GM19438 (cell line): ENCODE data around the gene NCOR2.
A peak's percentile ranks its signal among the peaks of the same experiment; 100 is the strongest.

ENCODE experiments used
- ATAC-seq: cut with Tn5 transposase; IDR thresholded peaks from one replicate; pipeline ENCODE4 v1.9.1; 2021; ENCODE audit warnings: low read depth; ENCODE audit not compliant: unreplicated experiment

Gene NCOR2

GRCh38 chr12:124578445-124578844, 11.0 kb upstream of the NCOR2 start:
- no peak for ATAC-seq

GRCh38 chr12:124577986-124578385, 10.6 kb upstream of the NCOR2 start:
- ATAC-seq, result no peak

- ATAC-seq, result no peak
These were observed 10.0 kb upstream of the NCOR2 start for GRCh38 chr12:124577374-124577773.

DNA sequence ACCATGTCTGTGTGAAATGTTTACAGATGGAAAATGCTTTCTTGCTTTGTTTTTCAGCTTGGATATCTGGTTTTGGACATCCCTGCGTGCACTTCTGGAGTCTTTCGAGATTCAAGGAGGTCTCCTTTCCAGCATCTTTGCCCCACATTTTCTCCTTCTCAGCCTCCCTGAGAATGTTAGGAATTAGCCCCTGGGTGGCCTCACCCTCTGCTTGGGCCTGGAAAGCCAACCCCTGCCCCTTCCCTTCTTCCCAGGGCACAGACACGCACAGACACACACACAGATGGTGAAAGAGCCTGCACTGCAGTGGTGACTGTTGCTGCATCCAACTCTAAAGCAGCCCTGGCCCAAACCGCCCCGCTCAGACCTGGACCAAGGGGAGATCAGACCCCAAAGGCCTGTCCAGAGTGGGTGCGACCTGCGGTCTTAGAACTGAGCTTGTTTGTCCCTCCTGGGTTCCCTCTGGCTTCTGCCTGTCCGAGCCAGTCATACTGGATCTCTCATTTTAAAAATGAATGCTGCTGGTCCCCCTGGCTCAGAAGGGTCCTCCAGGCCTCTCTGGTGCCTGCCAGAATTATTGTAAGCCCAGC, 8.7 kb upstream of the NCOR2 start:
- ATAC-seq, result no peak

- ATAC-seq, result no peak
These were observed 6.7 kb upstream of the NCOR2 start for GRCh38 chr12:124573839-124574786.

GRCh38 chr12:124571556-124571955, 4.1 kb upstream of the NCOR2 start:
- ATAC-seq, result no peak

- no peak for ATAC-seq
These were observed 3.4 kb upstream of the NCOR2 start for GRCh38 chr12:124570810-124571209.

- no peak for ATAC-seq
These were observed 2.1 kb upstream of the NCOR2 start for GRCh38 chr12:124569375-124570148.

DNA sequence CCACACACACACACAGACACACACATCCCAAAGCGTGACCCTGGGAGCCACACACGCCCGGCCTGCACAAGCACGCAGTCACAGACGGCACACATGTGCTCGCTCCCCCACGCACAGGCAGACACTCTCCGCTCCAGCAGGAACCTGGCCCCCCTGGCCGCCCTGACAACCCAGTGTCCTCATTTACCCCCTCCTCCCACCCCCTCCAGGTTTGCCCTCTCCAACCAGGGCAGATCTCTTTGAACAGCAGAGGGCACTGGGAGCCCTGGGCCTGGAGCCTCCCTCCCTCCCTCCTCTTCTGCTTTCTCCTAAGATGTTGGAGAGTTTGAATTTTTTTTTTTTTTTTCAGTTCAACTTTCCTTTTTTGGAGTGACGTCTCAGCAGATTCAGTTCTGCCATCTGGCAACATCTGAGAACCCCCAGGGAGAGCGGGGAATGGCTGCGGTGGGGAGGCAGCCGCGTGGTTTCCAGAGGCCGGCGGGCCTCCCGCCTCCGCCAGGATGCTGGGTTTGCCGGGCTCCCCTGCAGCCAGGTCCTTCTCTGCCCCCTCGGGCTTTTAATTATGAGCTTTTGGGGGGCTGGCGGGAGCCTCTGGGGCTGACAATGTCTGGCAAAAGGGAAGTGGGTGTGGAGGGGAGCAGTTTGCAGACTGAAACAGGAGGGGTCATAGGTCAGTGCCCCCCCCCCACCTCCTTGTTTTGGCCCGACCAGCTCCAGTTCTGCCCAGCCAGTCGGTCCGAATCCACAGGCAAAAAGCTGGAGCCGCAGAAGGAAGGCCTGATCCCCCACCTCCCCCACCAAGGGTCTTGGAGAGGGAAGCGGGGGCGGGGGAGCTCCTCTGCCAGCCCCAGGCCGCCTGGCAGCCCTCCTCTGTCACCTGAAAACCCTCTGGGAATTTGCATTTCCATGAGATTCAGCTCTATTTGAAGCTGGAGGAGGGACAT, 1.3 kb upstream of the NCOR2 start:
- ATAC-seq, result peak; percentile 30

- peak; percentile 36 for ATAC-seq
These were observed 411 bp upstream of the NCOR2 start for GRCh38 chr12:124567673-124568373.

GRCh38 chr12:124566161-124566996, 1.0 kb downstream of the NCOR2 start:
- ATAC-seq, result peak; percentile 46

DNA sequence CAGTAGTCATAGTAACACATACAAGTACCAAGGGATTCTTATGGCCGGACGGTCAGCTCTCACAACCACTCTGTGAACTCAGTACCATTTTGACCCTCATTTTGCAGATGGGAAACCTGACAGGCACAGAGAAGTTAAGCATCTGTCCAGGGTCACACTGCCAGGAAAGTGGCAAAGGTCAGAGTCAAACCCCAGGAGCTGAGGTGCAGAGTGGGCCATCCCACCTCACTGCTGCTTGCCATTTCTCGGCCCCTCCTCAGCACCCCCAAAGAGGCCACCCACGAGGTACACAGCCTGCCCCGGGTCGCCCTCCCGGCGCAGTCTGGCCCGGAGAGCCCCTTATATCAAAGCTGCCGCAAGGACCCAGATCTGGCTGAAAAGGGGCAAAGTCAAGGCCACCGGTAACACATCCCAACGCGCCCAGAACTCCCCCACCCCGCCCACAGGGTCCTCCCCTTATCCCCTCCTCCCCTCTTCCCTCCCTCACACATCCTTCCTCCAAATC, 1.7 kb downstream of the NCOR2 start:
- ATAC-seq, result no peak

DNA sequence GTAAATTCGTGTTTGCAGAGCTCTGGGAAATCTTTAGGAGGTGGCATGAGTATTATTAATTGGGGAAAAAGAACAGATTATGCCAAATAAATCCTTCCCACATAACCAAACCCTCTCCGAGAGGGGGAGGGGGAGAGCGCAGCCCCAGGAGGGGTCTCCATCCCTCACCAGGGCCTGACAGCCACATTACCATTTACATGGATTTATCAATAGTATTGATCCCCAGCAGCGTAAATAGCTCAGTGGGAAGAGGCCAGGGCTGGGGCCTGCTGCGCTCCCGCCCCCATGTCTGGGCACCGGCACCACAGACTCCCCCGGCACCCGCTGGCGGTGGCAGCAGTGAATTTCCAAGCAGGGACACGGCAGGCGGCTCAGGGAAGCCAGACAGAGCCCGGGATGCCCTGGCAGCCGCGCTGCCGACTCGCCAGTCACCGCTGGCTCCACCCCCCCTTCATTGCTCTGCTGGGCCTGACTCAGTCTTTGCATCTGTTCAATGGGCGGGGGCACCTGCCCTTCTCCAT, 2.4 kb downstream of the NCOR2 start:
- no peak for ATAC-seq

GRCh38 chr12:124564232-124564958, 3.0 kb downstream of the NCOR2 start:
- no peak for ATAC-seq

GRCh38 chr12:124563809-124564208, 3.6 kb downstream of the NCOR2 start:
- no peak for ATAC-seq

DNA sequence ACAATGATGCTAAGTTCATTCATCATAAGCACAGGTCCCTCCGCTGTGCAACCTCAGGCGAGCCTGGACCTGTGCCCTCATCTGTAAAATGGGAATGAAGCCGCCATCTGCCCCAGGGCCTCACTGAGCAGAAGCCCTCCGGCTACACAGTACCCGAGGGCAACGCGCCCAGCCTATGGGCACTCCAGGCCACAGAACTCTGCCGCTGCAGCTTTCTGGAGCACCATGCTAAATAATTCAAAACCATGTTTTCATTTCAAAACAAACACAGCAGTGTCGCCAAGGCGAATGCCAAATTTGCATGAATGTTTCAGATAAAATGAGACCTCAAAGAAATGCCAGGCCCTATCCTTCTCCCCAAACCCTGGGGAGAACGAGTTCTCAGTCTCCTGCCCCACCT, 4.0 kb downstream of the NCOR2 start:
- no peak for ATAC-seq

DNA sequence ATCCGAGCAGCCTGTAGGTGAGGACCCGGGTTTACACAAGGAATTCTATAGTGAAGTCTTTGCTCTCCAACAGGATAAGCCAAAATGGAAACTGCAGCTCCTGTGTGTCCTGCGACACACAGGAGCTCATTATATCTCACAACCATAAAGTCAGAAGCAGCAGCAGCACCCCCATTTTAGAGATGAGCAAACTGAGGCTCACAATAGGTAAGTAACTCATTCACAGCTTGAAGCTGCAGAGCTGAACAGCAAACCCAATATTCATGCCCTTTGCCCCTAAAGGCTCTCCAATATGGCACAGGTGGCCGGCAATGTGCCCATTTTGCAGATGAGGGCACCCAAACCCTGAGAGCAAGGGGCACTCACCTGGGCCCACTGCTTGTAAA, 4.6 kb downstream of the NCOR2 start:
- ATAC-seq, result no peak
